ENCODE measurements around the gene CADM1.

GRCh38 chr11:115222863-115223530 lies 281.2 kb downstream of the CADM1 start:
- TF ChIP-seq CTCF (conservative IDR thresholded peaks at IDR 0.05; ENCODE audit: low read length): no peak
- no peak for TF ChIP-seq EZH2phosphoT487 (IDR thresholded peaks at IDR 0.05; ENCODE audit: borderline replicate concordance, low read depth, low read length)
